HG02763 (cell line): Measurements from ENCODE around the gene PTBP3.
"Not testable (repeated sequence)": the region's sequence is repeated elsewhere in the genome, so short reads cannot be mapped to it uniquely, and the experiment has no call there.

Experiments
- ATAC-seq: cut with Tn5 transposase; IDR thresholded peaks from one replicate; pipeline ENCODE4 v1.9.1; 2021; ENCODE audit warnings: mild to moderate bottlenecking, moderate library complexity; ENCODE audit not compliant: unreplicated experiment

The PTBP3 gene

DNA sequence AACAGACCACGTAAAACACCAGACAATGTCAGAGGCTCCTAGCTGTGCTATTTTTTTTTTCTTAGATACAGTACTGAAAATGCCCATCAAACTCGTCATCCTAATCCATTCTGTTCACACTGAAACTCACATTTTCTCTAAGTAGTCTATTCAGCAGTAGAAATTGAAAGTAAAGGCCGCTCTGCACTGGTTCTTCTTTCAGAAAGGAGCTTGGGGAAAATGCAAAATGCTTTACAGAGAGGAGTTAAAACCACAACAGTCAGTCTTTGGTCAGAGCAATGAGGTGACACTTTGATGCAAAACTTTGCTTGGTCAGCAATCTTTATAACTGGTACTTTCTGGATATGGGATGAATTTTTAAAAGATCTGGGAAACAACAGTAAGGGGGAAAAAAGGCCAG is 114.5 kb downstream of the PTBP3 start:
- peak; percentile 94 for ATAC-seq

DNA sequence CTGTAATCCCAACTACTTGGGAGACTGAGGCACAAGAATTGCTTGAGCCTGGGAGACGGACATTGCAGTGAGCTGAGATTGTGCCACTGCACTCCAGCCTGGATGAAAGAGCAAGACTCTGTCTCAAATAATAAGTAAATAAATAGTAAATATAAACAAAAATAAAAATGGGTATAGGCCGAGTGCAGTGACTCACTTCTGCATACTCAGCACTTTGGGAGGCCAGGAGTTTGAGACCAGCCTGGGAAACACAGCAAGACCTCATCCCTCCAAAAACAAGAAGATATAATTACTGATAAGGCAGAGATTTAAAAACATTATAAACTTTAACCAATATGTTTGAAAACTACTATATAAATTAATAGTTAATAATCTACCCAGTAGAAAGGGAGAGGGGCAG is 120.5 kb downstream of the PTBP3 start:
- no peak for ATAC-seq

DNA sequence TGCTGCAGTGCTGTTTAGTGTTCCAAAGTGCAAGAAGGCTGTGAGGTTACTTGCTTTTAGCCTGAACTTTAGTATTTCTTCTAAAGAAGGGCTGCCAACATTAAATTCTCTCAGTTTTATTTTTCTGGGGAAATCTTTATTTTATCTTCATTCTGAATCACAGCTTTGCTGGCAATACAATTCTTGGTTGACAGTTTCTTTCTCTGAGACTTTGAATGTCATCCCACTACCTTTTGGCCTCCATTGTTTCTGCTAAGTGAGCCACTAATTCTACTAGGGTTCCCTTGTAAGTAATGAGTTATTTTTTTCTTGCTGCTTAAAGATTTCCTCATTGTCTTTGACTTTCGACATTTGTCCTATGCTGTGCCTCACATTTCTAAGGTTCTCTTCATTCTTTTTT is 126.0 kb downstream of the PTBP3 start:
- no peak for ATAC-seq

DNA sequence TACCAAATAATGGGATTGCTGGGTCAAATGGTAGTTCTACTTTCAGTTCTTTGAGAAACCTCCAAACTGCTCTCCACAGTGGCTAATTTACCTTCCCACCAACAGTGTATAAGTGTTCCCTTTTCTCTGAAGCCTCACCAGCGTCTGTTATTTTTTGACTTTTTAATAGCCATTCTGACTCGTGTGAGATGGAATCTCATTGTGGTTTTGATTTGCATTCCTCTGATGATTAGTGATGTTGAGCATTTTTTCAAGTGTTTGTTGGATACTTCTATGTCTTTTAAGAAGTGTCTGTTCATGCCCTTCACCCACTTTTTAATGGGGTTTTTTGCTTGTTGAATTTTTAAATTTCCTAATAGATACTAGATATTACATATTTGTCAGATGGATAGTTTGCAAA is 129.9 kb downstream of the PTBP3 start:
- no peak for ATAC-seq

DNA sequence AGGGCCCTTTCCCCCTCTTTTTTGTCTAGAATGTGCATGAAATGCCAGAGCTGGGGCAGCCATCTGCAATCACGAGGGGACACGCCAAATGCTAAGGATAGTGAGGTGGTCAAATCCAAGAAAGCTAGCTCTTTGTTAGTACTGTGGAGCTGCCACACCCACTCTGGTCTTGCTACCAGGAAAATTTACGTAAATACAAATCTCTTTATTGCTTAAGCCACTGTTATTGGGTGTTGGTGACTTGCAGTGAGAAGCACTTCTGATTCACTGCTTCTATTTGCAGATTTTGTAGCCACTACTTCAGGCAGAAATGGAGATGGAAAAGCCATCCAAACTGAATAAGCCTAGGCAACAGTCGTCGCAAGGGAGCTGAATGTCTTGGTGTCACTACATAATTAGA is 132.7 kb downstream of the PTBP3 start:
- ATAC-seq: no peak

DNA sequence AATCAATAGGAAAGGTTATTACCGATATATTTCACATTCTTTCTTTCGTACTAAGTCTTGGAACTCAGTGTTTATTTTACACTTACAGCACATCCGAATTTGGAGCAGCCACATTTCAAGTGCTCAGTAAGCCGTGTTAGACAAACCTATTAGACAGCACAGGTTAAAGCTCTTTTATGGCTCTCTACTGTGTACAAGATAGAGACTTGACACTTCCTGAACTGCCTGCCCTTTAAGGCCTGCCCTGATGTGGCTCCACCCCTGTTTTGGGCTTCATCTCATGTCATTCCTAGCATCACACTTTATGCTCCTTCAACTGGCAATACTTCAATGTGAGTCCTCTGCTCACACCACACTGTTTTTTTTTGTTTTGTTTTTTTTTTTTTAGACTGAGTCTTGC is 134.8 kb downstream of the PTBP3 start:
- no peak for ATAC-seq

DNA sequence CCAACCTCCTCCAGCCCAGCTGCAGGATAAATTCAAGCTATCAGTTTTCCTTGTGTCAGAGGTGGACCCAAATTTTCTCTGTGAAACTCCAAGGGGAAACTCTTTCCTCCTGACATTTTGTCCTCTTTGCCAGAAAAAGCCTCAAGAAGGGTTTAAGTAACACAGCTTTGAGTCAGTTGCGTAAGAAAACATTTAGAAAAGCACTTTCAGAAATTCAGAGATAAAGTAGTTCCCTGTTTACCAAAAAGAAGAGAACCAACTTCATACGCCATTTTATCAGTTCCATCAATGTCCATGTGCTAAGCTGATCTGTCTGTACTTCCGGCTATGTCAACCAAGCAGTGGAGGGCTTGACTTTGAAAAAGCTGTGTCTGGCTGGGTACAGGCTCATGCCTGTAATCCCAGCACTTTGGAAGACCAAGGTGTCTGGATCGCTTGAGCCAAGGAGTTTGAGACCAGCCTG is 138.4 kb downstream of the PTBP3 start:
- ATAC-seq: no peak

DNA sequence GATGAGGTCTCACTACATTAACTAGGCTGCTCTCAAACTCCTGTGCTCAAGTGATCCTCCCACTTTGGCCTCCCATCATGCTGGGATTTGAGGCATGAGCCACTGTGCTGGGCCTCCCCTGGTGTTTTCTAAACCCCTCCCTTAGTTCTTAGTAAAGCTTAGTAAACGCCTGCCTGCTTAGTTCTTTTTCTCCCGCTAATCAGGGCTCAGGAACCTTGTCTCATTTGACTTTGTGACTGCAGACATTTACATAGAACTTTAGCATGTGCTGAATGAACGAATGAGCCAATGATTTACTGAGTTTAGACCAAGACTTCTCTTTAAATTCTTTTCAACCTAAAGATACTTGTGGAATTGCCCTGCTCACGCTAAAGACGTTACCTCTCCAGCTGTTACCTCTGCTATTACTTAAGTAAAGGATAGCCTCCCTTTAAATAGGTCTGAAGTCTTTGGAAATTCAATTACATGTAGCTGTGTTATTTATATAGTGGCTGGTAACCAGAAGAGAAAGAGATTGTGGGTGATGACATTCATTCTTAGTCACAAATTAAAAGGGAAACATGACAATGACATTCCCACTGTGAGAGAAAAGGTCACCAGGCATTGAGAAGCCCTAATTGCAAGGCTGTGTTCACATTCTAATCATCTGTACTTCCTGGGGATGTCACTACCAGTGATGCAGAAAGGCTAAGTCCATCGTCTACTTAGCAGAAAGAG is 139.7 kb downstream of the PTBP3 start:
- no peak for ATAC-seq

DNA sequence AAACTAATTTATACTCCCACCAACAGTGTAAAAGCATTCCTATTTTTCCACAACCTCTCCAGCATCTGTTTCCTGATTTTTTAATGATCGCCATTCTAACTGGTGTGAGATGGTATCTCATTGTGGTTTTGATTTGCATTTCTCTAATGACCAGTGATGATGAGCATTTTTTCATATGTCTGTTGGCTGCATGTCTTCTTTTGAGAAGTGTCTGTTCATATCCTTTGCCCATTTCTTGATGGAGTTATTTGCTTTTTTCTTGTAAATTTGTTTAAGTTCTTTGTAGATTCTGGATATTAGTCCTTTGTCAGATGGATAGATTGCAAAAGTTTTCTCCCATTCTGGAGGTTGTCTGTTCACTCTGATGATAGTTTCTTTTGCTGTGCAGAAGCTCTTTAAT is 143.1 kb downstream of the PTBP3 start:
- ATAC-seq: not testable (repeated sequence)

DNA sequence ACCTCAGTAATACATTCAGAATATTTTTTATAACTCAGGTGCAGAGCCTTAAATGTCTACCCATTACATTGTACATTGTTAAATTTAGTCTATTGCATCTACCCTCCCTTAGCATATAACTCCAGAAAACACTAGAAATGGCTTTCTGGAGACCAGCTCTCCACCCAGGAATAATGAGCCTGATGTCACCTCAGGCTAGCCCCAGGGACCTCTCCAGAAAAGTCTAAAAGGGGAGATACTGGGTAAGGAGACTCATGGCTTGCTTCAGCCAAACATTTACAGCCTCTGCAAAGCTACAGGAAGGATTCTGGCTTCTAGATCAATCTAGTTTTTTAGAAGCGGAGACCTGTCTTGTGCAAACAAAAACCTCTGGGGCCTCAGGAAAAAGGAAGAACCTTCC is 144.5 kb downstream of the PTBP3 start:
- no peak for ATAC-seq

DNA sequence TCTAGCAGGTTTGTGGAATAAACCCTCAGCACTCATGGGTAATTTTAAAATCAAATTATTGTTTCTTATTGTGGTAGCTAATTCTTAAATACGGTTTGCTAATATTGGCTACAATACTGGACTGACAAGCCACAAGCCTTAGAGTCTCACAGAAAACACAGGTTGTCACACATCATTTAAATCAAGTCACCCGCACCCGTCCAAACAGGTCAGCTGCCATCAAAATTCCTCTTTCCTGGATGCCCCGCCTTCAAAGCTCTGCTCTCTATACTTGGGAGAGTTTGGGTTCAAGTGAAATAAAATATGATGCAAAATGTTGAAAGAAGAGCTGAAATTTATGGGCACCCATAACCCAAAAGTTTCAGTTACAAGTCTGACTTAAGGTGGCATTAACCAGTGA is 146.0 kb downstream of the PTBP3 start:
- no peak for ATAC-seq

DNA sequence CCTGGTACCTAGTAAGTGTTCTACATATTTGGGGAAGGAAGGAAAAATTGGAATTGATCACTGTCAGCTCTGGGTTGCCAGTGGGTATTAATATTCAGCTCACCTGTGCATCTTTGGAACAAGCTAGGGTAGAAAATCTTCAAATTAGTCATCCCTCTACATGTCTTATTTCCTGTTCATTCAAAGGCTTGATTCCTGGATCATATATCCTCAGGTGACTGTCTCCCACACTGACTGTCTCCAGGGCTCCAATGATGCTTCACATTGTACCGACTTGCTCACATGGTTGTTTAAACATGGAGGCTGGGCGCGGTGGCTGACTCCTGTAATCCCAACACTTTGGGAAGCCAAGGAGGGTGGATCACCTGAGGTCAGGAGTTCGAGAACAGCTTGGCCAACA is 146.7 kb downstream of the PTBP3 start:
- ATAC-seq: no peak

DNA sequence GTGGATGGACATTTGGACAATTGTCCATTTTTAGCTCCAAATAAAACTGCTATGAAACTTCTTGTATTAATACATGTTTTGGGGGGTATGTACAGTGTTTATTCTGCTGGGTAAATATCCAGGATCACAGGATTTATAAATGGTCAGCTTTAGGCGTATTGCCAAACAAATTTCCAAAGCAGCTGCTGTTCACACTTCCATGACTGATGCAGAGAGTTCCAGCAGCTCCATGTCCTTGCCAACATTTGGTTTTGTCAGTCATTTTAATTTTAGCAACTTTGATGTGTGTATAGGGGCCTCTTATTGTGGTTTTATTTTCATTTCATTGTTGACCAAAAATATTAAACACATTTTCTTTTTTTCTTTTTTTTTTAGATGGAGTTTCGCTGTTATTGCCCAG is 148.5 kb downstream of the PTBP3 start:
- ATAC-seq: no peak

DNA sequence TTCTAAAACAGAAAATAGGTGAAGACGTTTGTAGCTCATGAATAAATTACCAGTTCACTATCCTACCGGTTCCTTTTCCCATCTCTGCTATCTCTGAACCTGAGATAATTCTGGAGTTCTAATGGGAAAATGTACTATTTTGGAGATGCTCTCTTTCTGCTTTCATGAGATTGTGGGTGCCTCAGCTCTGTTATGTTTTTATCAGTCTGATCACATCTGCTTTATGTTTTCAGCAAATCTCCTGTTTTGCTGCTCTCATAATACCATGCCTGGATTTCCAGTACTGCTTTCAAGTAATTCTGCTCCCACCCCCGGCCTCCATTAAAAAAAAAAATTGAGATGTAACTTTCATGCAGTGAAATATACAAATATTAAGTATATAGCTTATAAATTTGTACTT is 149.2 kb downstream of the PTBP3 start:
- ATAC-seq: no peak

DNA sequence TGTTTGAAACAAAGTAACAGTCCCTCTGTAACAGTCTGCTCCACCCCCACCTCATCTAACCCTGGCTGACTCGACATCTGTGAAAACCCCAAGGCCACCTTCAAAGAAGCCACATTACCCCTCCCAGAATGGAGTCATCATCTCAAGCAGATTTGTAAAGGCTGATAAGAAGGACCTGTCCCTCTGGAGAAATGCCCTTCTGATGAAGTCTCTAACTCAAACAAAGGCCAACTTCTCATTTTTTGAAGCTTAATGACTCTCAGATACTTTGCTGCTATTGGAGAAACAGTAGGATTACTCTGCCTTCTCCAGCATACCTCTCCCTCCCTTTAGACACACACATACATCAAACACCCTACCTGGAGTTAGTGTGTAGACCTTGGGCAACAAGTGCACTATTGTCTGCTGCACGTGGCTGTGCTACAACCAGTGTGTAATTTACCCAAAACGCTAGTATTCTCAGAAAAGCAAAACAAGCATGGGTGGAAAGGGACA is 153.0 kb downstream of the PTBP3 start:
- no peak for ATAC-seq

DNA sequence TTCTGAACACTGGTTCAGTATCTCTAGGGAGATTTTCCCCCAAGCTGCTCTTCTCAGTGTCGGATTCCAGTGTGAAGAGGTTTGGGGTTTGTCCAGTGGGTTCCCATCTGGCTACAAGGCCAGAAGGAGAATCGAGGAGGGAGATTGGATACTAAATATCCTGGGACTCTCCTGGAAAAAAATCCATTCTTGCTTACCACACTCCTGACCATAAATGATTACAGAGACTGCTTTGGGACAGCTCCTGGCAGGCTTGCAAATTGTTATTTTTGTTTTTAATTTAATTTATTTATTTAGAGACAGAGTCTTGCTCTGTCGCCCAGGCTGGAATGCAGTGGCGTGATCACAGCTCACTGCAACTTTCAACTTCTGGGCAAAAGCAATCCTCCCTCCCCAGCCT is 153.6 kb downstream of the PTBP3 start:
- ATAC-seq: no peak

DNA sequence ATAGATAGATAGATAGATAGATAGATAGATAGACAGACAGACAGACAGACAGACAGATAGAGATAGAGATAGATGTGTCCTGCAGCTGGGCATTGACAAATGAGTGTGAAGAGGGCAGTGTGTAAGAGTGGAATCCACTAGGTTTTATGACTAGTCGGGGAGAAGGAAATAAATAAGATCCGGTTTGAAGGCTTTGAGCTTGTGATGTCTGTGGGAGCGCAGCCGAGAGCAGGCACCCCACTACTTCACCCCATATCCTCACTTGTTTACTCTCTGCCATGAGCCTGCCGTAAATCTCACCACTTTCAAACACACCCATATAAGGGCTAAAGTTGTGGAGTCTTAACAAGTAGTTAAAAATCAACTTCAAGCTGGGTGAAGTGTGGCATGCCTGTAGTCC is 156.9 kb downstream of the PTBP3 start:
- ATAC-seq: no peak

DNA sequence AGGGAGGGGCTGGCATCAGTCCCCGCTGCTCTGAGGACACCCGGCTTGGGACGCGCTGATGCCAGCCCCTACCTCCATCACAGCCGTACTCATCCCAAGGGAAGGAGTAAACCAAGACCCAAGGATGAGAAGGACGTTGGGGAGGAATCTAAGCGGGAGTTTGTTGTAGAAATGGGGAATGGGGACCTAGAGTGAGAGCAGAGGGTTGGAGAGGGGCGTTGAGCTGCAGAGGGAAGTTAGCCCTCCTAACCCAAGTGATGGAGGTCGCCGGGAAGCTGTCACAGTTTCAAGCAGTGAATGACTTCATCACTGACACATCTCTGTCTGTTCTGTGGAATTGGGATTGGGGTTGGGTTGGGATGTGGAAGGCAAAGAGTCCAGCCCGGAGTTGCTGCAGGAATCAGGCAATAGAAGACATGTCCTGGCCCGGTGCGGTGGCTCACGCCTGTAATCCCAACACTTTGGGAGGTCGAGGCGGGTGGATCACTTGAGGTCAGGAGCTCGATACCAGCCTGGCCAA is 157.6 kb downstream of the PTBP3 start:
- ATAC-seq: no peak

DNA sequence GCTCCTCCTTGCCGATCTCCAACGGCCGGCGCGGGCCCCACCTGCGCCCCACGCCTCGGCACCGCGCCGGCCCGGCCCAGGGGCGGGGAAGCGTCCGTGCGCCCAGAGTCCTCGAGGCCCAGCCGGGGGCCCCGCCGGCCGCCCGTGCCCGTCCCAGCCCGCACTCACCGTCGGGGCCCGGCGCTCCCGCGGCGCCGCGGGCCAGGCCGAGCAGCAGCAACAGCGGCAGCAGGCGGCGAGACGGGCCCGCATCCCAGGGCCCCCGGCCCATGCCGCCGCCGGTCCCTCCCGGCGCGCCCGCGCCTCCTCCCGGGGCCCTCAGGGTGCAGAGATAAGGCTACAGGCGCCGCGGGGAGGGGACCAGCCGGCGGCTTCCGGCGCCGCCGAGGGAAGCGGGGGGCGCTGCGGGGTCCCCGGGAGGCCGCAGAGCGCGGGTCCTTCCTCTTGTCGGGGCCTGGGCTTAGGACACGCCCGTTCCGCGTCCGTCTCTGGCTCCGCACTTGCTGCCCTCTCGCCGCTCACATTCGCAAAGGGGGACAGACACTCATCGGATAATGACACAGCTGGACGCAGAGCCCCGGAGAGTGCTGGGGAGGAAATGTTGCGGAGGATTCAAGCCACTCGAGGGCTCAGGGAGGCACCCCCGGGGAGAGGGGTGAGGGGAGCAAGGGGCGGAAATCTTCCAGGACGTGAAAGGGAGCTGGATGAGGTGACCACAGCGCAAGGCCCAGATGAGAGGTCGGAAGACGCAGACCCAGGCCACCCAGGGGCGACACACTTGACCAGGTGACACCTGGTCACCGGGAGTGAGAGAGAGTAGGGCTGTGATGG is 158.2 kb downstream of the PTBP3 start, which contains the start of gene SUSD1:
TSS of gene SUSD1 (minus strand) at position 333 of the 831 bp plus-strand sequence. CDS start at position 271, 62 bp downstream.
- peak; percentile 42 for ATAC-seq

DNA sequence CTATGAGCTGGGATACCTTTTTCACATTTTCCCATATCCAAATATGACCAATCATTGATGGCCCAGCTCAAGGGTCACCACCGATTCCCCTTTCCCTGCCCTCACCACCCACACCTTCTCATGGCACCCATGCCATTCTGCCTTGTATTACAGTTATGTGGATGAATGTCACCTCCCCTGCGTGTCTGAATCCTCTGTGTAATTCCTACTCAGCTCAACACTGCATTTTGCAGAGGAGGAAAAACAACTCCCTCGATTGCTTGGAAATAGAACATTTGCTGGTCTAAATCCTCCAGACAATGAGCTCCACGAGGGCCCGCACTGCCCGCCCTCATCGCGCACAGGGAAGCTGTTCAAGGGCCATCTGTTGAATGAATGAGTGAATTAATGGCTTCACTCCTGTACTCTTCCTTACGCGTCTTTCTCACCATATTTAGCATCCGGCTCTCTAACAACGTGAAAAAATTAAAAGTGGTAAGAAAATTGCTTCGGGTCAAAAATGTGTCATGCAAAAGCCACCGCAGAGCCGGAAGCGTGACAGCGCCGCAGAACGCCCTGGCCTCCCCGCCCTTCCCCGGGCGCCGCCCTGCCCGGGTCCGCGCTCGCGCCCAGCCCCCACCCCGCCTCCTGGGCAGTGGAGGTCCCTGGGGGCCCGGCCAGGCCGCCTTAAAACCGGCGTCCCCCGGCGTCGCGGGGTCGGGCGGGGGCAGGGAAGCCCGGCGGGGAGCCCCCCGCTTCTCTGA is 159.0 kb downstream of the PTBP3 start:
- peak; percentile 77 for ATAC-seq
